ENCODE data around the gene ZFP1.

Gene ZFP1

DNA sequence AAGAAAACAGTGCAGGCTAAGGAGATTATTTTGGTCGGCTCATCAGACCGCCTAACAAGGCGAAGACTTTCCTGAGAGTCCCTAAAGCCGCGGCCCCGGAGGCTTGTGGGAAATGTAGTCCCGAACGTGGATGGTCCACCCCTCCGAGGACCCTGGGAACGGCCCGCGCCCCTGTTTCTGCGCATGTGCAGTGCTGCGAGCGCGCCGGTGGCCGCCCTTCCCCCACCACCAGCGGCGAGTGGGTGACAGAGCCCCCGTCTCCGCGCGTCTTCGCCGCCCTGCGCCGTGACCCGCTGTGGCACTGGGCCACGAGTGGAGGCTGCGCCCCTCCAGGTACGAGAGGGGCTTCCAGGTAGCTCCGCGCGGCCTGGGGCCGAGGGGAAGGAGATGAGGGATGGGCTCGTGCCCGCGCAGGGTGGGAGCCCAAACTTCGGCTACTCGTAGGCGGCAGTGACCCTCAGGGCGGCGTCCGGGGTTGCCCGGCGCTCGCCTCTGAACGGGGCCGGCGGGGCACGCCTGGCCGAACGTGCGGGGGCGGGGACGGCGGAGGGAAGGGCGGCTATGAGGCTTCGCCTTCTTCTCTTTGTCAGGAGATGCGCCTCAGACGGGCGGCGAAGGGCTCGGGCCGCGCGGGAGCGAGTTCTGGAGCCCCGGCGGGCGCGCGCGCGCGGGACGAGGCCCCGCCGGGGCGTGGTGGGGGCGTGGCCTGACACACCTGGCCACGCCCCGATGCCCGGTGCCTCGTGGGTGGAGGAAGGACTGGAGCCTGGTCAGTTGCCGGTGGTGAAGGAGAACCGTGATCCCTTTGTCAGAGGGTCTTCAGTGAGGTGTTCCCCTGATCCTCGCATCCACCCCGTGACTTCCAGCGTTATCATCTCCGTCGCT lies at the start of gene ZFP1:
TSS of gene ZFP1 (plus strand) at position 214 of the 885 bp plus-strand sequence. CDS start 4,428 bp downstream, outside the sequence.
- peak; percentile 89 to 92 for DNase-seq (ENCODE audit: low read depth in 2 of 2)

DNA sequence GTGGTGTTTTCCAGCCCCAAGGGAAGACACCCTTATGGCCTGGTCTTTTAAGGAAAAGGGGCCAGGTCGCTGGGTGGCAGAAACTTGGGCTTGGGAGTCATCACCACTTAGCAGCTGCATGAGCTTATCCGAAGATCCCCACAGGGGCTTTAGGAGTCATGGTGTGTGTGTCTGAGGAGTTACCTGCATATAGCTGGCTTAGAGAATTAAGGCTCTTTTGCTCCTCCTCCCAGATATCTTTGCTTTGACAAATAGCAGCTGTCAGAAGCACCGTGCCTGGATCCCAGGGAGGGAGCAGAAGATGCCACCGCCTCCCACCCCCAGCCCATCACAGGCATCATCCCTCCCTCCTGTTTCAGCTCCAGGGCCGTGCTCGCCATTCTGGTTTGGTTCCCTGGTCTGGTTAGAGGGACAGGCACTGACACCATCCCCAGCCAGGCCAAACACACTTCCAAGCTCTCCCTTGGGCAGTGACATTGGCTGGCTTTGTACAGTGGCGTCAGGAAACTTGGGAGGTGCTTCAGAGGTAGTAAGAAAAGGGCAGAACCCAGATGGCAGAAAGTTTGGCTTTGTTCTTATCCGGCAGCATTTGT lies 49.2 kb upstream of the ZFP1 start:
- DNase-seq (ENCODE audit: low read depth in 2 of 2): no peak

DNA sequence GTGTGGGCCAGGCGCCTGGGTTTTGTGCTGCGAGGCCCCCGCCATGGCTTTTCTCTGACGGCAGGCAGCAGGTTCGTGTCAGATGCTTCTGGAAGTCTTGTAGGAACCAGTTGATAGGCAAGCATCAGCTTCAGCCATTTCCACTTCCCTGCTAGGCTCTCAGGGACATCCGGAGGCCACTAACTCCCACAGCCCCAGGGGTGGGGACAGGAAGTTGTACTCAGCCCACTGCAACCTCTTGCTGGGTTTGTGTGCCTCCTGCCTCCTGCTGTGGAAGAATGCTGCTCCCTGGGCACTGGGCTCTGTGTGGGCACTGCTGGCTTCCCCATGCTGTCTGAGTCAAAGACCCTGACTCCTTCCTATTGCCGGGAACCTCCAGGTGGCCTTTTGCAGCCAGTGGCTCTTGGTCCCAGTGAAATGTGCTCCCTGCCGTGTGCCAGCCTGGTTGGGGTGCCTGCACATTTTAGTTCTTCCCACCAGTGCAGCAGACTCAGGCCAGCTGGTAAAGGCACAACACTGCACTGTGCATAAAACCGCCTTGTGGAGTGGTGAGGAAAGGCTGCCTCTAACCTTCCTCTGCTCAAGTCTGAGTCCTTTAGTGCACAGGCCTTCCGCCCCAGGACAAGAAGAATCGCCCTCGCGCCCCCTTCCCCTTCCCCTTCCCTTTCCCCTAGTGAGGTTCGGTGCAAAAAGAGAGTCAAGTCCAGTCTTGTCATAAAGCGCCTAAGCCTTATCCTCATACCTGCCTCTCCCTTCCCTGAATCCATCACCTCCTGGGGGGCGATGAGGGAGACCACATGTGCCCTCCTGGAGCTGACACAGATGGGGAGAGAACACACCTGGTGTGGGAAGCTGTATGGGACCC lies 48.4 kb upstream of the ZFP1 start:
- DNase-seq (ENCODE audit: low read depth in 2 of 2): no peak

DNA sequence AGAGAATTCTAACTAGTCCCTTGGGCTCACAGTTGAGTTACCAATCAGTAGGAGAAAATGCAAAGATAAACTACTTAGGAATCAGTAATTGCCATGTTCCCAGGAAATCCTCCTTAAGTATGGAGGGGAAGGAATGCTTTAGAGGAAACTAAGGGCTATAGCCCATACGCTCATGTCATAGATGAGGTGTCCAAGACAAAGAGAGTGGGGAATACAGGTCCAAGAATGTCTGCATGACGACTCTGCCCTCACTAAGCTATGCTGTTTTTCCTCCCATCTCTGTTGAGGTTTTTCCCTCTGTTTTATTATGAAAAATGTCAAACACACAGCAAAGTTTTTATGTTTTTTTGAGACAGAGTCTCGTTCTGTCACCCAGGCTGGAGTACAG lies 47.7 kb upstream of the ZFP1 start:
- DNase-seq (ENCODE audit: low read depth in 2 of 2): no peak

DNA sequence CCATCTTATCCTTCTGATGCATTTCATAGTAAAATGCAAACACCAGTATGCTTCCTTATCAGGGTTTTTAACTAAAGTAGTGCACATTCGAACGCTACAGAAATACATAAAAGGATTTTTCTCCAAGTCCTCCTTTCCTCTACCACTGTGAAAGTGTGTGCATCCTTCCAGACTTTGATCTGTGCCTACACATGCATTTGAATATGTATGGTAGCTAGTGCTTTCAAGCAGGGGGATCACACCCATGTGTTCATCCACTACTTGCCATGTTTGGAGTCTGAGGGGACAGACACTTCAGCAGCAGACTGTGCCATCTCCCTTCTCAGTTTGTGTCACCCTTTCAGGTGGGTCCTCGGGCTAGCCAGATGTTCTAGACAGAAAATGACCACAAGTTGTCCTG lies 46.7 kb upstream of the ZFP1 start:
- no peak for DNase-seq (ENCODE audit: low read depth in 2 of 2)

DNA sequence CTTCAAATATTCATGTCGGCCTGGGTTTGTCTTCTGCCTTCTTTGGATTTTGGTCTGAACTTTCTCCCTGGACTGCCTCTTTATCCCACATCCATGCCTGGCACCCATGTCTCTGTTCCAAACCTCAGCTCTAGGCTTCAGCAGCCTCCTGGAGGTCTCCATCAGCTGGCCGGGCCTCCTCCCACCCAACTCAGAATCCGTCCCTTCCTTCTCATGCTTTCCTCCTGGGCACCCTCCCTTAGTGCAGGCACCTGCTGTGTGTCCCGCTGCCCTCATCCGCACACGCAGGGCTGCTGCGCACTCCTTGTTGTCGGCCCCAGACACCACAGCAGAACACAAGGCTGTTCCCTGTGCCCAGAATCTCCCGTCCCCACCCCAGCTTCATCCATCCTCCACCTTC lies 45.7 kb upstream of the ZFP1 start:
- DNase-seq (ENCODE audit: low read depth in 2 of 2): no peak

GRCh38 chr16:75103994-75104393 lies 44.3 kb upstream of the ZFP1 start:
- DNase-seq (ENCODE audit: low read depth in 2 of 2): no peak

GRCh38 chr16:75104836-75105235 lies 43.5 kb upstream of the ZFP1 start:
- no peak for DNase-seq (ENCODE audit: low read depth in 2 of 2)

GRCh38 chr16:75105306-75106061 lies 42.8 kb upstream of the ZFP1 start:
- no peak for DNase-seq (ENCODE audit: low read depth in 2 of 2)

DNA sequence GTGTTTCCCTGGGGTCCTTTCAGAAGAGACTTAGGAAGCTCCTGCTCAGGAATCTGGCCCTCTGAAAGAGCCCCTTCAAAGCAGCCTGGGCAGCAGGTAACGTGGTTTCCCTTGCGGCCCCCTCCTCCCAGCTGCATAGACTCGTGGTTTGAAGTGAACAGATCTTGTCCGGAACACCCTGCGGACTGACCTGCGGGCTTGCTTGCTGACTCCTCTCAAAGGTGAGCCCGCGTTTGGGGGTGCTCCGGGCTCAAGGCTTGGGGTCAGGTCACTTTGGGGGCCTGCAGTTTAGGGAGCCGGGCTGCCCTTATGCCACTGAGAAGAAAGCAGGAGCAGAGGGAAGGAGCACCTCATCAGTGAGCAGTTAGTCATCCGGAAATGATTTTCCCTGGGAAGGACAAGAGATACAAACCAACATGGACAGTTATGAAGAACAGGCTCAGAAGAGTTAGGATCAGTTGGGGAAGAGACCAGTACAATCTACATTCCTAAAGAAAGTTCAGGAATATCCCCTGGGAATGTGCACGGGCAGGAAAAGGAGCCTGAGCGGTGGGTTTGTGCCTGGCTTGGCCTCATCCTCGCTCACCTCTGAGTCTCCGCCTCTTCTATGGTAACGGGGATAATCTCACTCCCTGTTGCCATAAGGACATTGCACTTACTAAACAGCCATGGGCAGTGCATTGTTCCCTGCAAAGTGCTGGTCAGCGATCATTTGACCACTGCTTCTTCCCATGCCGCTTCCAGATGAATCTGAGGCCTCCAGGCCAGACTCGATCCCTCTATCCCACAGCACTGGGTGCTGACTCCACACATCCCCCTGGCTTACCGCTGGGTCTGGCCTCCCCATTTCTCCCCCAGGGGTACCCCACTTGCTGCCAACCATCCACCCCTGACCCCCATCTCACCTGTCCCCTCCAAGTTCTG lies 41.7 kb upstream of the ZFP1 start:
- DNase-seq (ENCODE audit: low read depth in 2 of 2): no peak

GRCh38 chr16:75107505-75107904 lies 40.8 kb upstream of the ZFP1 start:
- DNase-seq (ENCODE audit: low read depth in 2 of 2): no peak

DNA sequence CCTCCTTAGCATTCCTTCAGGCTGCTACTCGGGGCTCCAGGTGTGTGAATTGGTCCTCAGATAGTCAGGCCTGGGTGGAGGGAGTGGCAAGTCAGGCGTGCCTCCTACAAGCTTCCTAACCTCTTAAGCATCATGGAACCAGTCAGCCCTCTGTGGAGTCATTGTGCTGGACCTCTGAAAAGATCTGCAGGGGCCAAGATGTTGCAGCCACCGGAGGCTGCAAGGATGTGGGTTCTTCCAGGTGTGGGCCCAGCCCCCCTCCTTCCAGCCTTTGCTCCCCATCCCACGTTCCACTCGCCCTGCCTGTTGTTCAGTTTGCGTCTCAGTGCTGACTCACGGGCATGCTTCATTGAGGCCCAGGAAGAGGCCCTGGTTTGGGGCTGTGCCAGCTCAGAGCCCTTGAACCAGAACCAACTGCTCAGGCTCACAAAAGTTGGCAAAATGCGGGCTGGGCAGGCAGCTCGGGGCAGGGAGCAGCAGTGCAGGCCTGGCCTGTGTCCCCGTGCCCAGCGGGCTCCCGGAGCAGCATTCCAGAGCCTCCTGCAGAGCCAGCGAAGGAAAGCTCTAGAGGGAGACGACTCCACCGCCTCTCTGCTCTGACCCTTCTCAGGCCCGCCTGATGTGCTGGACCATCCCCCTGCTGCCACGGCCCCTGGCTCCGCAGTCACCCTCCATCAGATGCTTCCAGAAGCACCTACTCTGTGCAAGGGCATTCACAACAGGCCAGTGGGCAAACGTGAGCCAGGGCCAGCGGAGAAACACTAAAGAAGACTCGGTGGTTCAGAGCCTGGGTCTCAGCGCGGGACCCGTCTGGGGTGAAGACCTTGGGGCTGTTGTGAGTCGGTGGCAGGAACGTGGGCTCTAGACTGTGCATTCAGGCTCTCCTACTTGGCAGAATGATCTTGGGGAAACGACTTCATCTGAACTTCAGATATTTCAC lies 39.3 kb upstream of the ZFP1 start:
- peak; percentile 72 to 78 for DNase-seq (ENCODE audit: low read depth in 2 of 2)

- no peak for DNase-seq (ENCODE audit: low read depth in 2 of 2)
Measured at GRCh38 chr16:75109732-75110243, 38.5 kb upstream of the ZFP1 start.

GRCh38 chr16:75110637-75111513 lies 37.4 kb upstream of the ZFP1 start:
- peak; percentile 69 to 80 for DNase-seq (ENCODE audit: low read depth in 2 of 2)

GRCh38 chr16:75111514-75111940 lies 36.8 kb upstream of the ZFP1 start:
- DNase-seq (ENCODE audit: low read depth in 2 of 2): no peak

- no peak for DNase-seq (ENCODE audit: low read depth in 2 of 2)
Measured at GRCh38 chr16:75111961-75112733, 36.2 kb upstream of the ZFP1 start.
